Measurements from ENCODE around the gene ADNP. TPM values are rescaled to one million over a fixed set of nuclear protein-coding genes. Genes with fewer than 3 reads are reported as not detected.

ADNP gene
- polyA plus RNA-seq, 1 experiment = 10.6 TPM

DNA sequence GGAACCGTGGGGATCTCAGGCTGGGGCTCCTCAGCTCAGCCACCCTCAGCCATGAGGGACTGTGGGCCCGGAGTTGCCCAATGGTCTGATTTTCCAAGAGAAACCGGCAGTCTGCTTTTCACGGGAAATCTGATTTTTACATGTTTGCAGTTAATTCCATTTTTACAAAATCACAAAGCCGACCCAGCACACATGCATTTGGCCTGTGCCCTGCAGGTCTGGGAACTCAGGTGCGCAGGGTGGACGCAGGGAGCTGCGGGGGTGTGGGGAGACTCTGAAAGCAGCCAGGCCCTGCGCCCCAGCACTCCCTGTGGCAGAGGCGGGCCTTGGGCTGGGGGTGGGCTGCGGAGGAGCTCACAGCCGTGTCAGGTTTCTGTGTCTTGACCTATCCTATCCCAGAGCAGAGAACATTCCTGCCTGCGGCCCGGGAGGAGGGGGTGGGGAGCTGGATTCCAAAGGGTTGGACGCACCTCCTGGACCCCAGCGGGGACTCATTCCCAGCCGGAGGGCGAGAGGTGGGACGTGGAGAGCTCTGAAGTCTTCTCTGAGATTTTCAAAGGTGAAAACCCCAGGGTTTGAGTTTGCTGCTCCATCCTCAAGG is 60.6 kb downstream of the ADNP start:
- TF ChIP-seq, protein P1, sequence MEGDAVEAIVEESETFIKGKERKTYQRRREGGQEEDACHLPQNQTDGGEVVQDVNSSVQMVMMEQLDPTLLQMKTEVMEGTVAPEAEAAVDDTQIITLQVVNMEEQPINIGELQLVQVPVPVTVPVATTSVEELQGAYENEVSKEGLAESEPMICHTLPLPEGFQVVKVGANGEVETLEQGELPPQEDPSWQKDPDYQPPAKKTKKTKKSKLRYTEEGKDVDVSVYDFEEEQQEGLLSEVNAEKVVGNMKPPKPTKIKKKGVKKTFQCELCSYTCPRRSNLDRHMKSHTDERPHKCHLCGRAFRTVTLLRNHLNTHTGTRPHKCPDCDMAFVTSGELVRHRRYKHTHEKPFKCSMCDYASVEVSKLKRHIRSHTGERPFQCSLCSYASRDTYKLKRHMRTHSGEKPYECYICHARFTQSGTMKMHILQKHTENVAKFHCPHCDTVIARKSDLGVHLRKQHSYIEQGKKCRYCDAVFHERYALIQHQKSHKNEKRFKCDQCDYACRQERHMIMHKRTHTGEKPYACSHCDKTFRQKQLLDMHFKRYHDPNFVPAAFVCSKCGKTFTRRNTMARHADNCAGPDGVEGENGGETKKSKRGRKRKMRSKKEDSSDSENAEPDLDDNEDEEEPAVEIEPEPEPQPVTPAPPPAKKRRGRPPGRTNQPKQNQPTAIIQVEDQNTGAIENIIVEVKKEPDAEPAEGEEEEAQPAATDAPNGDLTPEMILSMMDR (IDR thresholded peaks at IDR 0.05; ENCODE audit: insufficient read depth, low read depth, low read length) = no peak
- POLR2A ChIA-PET = no interaction called here
- no peak for DNase-seq (ENCODE audit: low read depth)
- H3K36me3 ChIP-seq (ENCODE audit: control insufficient read depth, insufficient read depth, low read length) = no peaks in the 10 kb centered on the region
- CTCF ChIA-PET = no interaction called here
- H3K4me3 ChIP-seq (ENCODE audit: low read depth, low read length) = no peak overlapping the region
- no peaks in the 10 kb centered on the region for H3K27me3 ChIP-seq (ENCODE audit: control insufficient read depth, insufficient read depth, low read length)

DNA sequence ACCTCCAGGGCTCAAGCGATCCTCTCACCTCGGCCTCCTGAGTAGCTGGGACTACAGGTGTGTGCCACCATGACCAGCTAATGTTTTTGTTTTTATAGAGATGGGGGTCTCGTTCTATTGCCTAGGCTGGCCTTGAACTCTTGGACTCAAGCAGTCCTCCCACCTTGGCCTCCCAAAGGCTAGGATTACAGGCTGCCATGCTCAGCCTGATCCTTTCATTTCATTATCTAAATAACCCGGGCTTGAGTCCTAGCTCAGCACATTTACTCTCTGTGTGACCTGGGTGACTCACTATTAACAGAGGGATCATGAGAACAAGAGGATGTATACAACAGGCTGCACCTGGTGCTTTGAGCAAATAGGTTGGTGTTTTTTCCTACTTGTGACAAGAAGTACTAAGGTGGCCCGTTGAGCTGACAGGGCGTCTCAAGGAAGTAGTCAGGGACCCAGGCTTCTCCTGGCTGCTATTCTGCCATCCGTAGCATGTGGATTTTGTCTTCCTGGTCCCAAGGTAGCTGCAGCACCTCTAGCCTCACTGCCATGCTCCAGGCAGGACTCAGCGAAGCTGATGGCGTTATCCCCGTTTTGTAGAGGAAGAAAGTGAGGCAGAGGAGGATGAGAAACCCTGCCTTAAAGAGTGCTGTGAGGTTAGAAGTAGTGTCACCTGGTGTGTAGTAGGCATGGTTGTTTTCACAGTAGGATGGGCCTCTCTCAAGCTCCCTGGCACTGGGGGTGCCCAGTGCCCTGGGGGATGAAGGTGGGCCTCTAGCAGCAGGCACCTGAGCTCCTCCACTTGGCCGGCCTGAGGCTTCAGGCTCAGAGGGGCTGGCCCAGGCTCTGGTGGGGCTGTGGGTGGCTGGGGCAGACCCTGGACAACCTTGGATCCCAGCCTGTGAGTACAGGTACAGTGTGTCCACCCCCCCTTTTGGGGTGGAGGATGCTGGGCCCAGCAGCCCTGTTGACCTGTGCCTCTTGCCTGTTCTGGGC is 62.4 kb downstream of the ADNP start:
- Histone ChIP-seq H3K4me3 (ENCODE audit: low read depth, low read length) (no peak overlapping the region), H3K36me3 (ENCODE audit: control insufficient read depth, insufficient read depth, low read length) (no peaks in the 10 kb centered on the region), H3K27me3 (ENCODE audit: control insufficient read depth, insufficient read depth, low read length) (no peaks in the 10 kb centered on the region)
- POLR2A ChIA-PET = interaction anchor here (0.6 kb wide), 1 partner anchor 296 kb away, joined by 3 read pairs; no protein-coding TSS in a partner anchor
- CTCF ChIA-PET = interaction anchor here (0.6 to 1.3 kb wide), 2 partner anchors 61 to 74 kb away, joined by 3 read pairs; partner anchors contain the start of gene BCAS4
- TF ChIP-seq, protein P1 (IDR thresholded peaks at IDR 0.05; ENCODE audit: insufficient read depth, low read depth, low read length) = no peak
- no peak for DNase-seq (ENCODE audit: low read depth)

DNA sequence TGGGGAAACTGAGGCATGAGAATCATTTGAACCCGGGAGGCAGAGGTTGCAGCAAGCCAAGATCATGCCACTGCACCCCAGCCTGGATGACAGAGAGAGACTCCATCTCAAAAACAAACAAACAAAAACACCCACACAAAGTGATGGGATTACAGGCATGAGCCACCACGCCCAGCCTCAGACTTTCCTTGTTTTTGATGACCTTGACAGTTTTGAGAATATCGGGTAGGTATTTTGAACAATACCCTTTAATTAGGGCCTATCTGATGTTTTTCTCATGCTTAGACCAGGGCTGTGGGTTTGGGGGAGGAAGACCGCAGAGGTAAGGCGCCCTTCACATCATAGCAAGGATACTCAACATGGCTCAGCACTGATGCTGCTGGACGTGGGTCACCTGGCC is 63.4 kb downstream of the ADNP start:
- H3K36me3 ChIP-seq (ENCODE audit: control insufficient read depth, insufficient read depth, low read length) = no peaks in the 10 kb centered on the region
- CTCF ChIA-PET = no interaction called here
- no peak overlapping the region for H3K4me3 ChIP-seq (ENCODE audit: low read depth, low read length)
- TF ChIP-seq, protein P1 (IDR thresholded peaks at IDR 0.05; ENCODE audit: insufficient read depth, low read depth, low read length) = no peak
- H3K27me3 ChIP-seq (ENCODE audit: control insufficient read depth, insufficient read depth, low read length) = no peaks in the 10 kb centered on the region
- POLR2A ChIA-PET = no interaction called here
- no peak for DNase-seq (ENCODE audit: low read depth)

DNA sequence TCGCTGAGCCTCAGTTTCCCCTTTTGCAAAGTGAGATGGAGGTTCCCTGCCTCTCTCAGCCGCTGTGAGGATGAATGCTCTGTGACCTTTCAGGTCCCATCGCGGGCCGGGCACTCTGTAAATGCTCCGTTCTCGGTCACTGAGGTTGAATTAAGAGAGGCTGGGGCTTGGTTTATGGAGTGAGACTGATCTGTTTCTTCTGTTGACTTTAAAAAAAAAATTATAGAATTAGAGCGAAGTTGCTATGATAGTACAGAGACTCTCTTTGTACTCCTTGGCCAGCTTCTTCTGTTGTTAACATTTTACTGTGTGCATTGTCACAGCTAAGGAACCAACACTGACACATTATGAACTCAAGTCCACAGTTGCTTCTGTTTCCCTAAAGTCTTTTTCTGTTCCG is 64.4 kb downstream of the ADNP start:
- no peak for DNase-seq (ENCODE audit: low read depth)
- TF ChIP-seq, protein P1 (IDR thresholded peaks at IDR 0.05; ENCODE audit: insufficient read depth, low read depth, low read length) = no peak
- no peaks in the 10 kb centered on the region for H3K27me3 ChIP-seq (ENCODE audit: control insufficient read depth, insufficient read depth, low read length)
- H3K36me3 ChIP-seq (ENCODE audit: control insufficient read depth, insufficient read depth, low read length) = no peaks in the 10 kb centered on the region
- ChIA-PET CTCF (interaction anchor here (0.9 kb wide), 1 partner anchor 10 kb away, joined by 3 read pairs; no protein-coding TSS in a partner anchor), POLR2A (no interaction called here)
- H3K4me3 ChIP-seq (ENCODE audit: low read depth, low read length) = no peak overlapping the region

DNA sequence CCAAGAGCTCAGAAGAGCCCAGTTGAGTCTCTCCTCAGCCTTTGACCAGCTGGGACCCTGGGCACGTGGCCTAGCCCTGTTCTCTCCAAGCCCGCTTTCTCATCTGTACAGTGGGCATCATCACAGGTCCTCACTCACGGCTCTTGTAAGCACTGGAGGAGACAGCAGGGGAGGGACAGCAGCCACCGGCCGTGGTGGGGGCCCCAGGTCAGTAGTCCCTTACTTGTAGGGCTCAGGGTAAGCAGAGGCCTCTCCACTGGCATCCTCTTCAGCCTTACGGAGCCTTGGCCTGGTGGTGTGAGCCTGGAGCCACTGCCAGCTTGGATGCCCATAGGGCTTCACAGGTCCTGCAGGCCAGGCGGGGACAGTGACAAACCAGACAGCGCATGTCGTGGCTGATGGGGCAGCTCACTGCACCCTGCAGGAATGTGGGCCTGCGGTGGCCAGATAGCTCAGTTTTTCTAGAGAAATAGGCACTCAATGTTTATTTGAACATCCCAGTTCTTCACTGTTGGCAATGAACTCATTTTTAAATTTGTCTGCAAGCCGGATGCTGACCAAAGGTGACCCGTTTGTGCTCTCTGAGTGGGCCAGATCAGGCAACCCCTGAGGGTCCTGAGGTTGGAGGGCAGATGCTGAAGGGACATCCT is 65.1 kb downstream of the ADNP start:
- TF ChIP-seq, protein P1 (IDR thresholded peaks at IDR 0.05; ENCODE audit: insufficient read depth, low read depth, low read length) = no peak
- no peaks in the 10 kb centered on the region for H3K36me3 ChIP-seq (ENCODE audit: control insufficient read depth, insufficient read depth, low read length)
- H3K4me3 ChIP-seq (ENCODE audit: low read depth, low read length) = no peak overlapping the region
- ChIA-PET POLR2A (no interaction called here), CTCF (interaction anchor here (0.6 to 0.9 kb wide), 2 partner anchors 9 to 65 kb away, joined by 3 read pairs; partner anchors contain the start of gene ADNP)
- H3K27me3 ChIP-seq (ENCODE audit: control insufficient read depth, insufficient read depth, low read length) = no peaks in the 10 kb centered on the region
- no peak for DNase-seq (ENCODE audit: low read depth)

Measured in BJ (cell line).